ENCODE data around the gene CELF1.
"Not testable (repeated sequence)": the region's sequence is repeated elsewhere in the genome, so short reads cannot be mapped to it uniquely, and the experiment has no call there.

CELF1 gene

DNA sequence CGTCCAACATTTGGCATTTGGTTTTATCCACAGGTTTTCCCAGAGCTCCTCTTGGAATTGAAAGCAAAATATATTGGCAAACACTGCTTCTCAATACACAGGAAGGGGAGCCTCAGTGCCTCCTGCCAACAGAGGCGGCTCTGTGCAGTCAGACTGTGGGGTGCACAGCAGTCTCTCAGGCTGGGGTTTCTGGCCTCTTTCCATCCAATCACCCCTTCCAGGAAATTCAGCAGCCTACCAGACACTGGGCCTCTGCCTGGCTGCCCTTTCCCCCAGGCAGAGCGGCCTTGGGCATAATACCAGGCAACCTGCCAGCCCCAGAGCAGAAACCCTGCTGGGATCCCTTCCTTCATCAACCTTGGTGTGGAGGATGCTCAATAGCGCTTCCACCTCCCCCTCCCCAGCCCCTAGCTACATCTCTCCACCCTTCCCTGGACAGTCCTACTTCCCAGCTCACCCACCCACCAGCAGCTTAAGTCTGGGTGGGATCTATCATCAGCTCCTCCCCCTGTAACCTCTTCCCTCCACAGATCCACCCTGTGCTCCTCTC is 86.2 kb downstream of the CELF1 start:
- Histone ChIP-seq H3K9me3 (no peaks in the 10 kb centered on the region), H3K27me3 (ENCODE audit: low read depth) (no peaks in the 10 kb centered on the region), H3K4me3 (no peak overlapping the region), H3K36me3 (replicated peaks) (peaks cover 45% of the 10 kb centered on the region), H3K4me1 (peaks cover 5% of the 10 kb centered on the region)
- no peak for DNase-seq (ENCODE audit: low spot score in 2 of 2)
- in situ Hi-C loops (cut with MboI; ENCODE audit: low sequenced_read_pairs), result no loop called here

DNA sequence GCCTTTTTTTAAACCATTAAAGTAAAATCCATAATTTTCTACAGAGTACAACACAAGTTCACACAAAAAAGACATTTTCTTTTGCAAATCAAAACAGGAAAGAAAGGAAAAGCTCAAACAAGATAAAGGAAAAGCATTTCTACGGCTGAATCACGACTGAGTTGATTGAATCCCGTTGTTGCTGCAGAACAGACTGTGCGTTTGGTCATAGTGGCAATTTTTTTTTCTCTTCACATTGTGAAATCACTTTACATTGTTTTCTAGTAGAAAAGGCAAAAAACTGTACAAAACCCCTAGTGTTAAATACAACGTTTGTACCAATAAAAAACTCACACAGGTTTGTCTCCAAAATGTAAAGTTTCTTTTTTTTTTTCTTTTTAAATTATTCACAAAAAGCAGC is 86.7 kb downstream of the CELF1 start:
- Histone ChIP-seq H3K36me3 (replicated peaks) (peaks cover 39% of the 10 kb centered on the region), H3K4me1 (peaks cover 5% of the 10 kb centered on the region)

DNA sequence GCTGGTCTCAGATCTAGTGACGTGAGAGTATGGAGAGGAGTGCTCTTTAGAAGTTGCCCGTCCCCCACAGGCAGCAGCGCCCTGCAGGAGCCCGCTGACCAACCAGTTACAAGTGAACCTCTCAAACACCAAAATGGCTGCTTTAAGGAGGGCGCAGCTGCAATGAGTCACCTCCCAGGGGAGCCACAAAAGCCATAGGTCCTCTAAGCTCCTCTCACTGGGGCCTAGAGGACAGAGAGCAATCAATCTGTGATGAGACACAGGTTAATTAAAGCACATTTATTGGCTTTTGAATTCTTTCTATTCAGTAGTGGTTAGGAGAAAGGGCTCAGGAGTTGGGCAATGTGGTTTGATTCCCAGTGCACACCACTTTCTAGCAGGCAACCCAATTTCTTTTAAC is 88.4 kb downstream of the CELF1 start:
- in situ Hi-C loops (cut with MboI; ENCODE audit: low sequenced_read_pairs), result no loop called here
- DNase-seq (ENCODE audit: low spot score in 2 of 2), result peak; percentile 38 to 81
- peaks cover 24% of the 10 kb centered on the region for H3K36me3 ChIP-seq (replicated peaks)

More for the DNA sequence above, 86.7 kb downstream of the CELF1 start:
- in situ Hi-C loops (cut with MboI; ENCODE audit: low sequenced_read_pairs), result no loop called here
- H3K4me3 ChIP-seq, result no peak overlapping the region
- no peak for DNase-seq (ENCODE audit: low spot score in 2 of 2)
- no peaks in the 10 kb centered on the region for H3K9me3 ChIP-seq
- no peaks in the 10 kb centered on the region for H3K27me3 ChIP-seq (ENCODE audit: low read depth)

DNA sequence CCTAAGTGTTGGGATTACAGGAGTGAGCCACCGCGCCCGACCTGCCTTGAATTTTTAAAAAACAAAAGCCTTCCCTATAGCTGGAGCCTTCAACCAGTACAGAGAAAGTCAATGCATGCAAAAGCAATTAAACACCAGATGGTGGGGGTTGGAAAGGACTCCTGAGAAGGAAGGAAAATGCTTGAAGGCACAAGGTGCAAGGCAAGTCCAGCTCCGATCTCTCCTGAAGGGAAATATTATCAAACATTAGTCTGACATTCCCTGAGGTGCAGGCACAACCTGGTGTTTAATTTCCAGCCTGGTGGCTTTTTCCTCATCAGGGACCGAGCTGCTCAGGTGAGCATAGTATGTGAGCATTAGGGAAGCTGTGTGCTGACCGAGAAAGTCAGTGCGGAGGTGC is 91.1 kb downstream of the CELF1 start:
- no peak overlapping the region for H3K4me3 ChIP-seq
- DNase-seq (ENCODE audit: low spot score in 2 of 2), result no peak
- H3K4me1 ChIP-seq, result peaks cover 5% of the 10 kb centered on the region
- peaks cover 15% of the 10 kb centered on the region for H3K36me3 ChIP-seq (replicated peaks)
- no peaks in the 10 kb centered on the region for H3K9me3 ChIP-seq
- in situ Hi-C loops (cut with MboI; ENCODE audit: low sequenced_read_pairs), result no loop called here
- no peaks in the 10 kb centered on the region for H3K27me3 ChIP-seq (ENCODE audit: low read depth)

More for the DNA sequence above, 88.4 kb downstream of the CELF1 start:
- Histone ChIP-seq H3K4me1 (peaks cover 5% of the 10 kb centered on the region), H3K9me3 (no peaks in the 10 kb centered on the region), H3K4me3 (no peak overlapping the region), H3K27me3 (ENCODE audit: low read depth) (no peaks in the 10 kb centered on the region)

DNA sequence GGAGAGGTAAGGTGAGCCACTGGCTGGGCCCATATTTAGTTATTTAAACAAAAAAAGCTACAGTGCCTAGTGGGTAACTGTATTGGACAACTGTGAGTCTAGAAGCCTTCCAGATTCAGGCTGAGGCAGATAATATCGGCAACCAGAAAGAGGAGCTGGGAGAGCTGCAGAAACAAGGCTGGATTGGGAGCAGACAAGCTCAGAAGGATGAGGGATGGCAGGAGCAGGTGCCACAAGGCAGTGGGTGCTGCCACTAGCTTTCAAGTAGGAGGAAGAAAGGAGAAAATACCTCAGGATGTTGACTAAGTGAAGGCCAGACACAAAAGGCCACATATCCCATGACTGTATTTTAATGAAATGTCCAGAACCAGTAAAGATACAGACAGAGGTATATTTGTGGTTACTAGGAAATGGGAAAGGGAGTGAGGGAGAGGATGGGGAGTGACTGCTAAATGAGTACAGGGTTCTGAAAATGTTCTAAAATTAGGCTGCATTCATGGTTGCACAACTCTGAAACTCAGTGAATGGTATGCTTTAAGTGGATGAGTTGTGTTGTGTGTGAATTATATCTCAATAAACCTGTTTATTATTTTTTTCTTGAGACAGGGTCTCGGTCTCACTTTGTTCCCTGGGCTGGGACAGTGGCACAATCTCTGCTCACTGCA is 92.2 kb downstream of the CELF1 start:
- peaks cover 5% of the 10 kb centered on the region for H3K4me1 ChIP-seq
- H3K9me3 ChIP-seq, result no peaks in the 10 kb centered on the region
- in situ Hi-C loops (cut with MboI; ENCODE audit: low sequenced_read_pairs), result no loop called here
- H3K4me3 ChIP-seq, result no peak overlapping the region
- no peaks in the 10 kb centered on the region for H3K27me3 ChIP-seq (ENCODE audit: low read depth)
- H3K36me3 ChIP-seq (replicated peaks), result peaks cover 13% of the 10 kb centered on the region
- no peak for DNase-seq (ENCODE audit: low spot score in 2 of 2)

DNA sequence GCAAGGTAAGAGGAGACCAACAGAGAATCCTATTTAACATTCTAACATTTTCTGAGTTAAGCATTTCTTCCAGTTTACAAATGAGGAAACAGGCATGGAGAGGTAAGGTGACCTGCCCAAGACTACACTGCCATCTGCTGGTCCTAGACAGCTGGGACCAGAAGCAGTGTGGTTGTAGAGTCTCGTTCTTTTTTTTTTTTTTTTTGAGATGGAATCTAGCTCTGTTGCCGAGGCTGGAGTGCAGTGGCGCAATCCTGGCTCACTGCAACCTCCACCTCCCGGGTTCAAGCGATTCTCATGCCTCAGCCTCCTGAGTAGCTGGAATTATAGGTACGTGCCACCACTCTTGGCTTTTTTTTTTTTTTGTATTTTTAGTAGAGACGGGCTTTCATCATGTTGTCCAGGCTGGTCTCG is 98.7 kb downstream of the CELF1 start:
- H3K4me3 ChIP-seq; H3K4me1 ChIP-seq; H3K27me3 ChIP-seq (ENCODE audit: low read depth); H3K9me3 ChIP-seq; in situ Hi-C loops (cut with MboI; ENCODE audit: low sequenced_read_pairs); H3K36me3 ChIP-seq (replicated peaks): not testable (repeated sequence)
- DNase-seq (ENCODE audit: low spot score in 2 of 2), result peak; percentile 76 to 82

DNA sequence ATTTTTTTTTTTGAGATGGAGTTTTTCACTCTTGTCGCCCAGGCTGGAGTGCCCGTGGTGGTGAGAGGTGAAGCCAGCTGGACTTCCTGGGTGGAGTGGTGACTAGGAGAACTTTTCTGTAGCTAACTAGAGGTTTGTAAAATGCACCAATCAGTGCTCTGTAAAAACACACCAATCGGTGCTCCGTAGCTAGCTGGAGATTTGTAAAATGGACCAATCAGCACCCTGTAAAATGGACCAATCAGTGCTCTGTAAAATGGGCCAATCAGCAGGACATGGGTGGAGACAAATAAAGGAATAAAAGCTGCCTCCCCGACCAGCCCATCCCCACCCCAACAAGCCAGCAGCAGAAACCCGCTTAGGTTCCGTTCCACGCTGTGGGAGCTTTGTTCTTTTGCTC is 99.6 kb downstream of the CELF1 start:
- Histone ChIP-seq H3K27me3 (ENCODE audit: low read depth) (no peaks in the 10 kb centered on the region), H3K36me3 (replicated peaks) (no peaks in the 10 kb centered on the region), H3K4me3 (no peak overlapping the region), H3K9me3 (no peaks in the 10 kb centered on the region), H3K4me1 (no peaks in the 10 kb centered on the region)
- no peak for DNase-seq (ENCODE audit: low spot score in 2 of 2)
- in situ Hi-C loops (cut with MboI; ENCODE audit: low sequenced_read_pairs), result no loop called here

DNA sequence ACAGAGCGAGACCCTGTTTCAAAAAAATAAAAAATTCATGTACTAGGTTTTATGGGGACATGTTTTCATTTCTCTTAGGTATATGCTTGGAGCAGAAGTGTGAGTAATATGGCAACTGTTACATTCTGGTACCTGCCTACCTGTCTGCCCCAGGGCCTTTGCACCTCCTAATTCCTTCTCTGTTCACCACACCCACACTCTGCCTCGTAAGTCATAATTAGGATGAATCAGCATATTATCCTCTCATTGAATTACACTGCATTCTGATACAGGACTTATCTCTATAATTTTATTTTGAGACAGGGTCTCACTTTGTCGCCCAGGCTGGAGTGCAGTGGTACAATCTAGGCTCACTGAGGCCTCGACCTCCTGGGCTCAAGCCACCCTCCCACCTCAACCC is 100.9 kb downstream of the CELF1 start:
- Histone ChIP-seq H3K4me1 (no peaks in the 10 kb centered on the region), H3K27me3 (ENCODE audit: low read depth) (no peaks in the 10 kb centered on the region), H3K36me3 (replicated peaks) (no peaks in the 10 kb centered on the region), H3K9me3 (no peaks in the 10 kb centered on the region), H3K4me3 (no peak overlapping the region)
- DNase-seq (ENCODE audit: low spot score in 2 of 2), result no peak
- in situ Hi-C loops (cut with MboI; ENCODE audit: low sequenced_read_pairs), result no loop called here

DNA sequence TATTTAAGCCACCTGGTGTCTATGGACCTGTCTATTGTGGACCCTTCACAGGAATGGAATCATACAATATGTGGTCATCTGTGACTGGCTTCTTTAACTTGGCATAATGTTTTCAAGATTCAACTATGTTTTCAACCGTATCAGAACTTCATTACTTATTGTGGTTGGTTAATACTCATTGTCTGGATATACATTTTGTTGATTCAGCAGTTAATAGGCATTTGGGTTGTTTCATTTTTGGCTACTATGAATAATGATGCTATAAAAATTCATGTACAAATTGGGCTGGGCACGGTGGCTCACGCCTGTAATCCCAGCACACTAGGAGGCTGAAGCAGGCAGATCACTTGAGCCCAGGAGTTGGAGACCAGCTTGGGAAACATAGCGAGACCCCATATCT is 101.5 kb downstream of the CELF1 start:
- H3K36me3 ChIP-seq (replicated peaks), result no peaks in the 10 kb centered on the region
- H3K9me3 ChIP-seq, result no peaks in the 10 kb centered on the region
- no peaks in the 10 kb centered on the region for H3K27me3 ChIP-seq (ENCODE audit: low read depth)
- H3K4me1 ChIP-seq, result no peaks in the 10 kb centered on the region
- no peak for DNase-seq (ENCODE audit: low spot score in 2 of 2)
- no peak overlapping the region for H3K4me3 ChIP-seq
- in situ Hi-C loops (cut with MboI; ENCODE audit: low sequenced_read_pairs), result no loop called here

DNA sequence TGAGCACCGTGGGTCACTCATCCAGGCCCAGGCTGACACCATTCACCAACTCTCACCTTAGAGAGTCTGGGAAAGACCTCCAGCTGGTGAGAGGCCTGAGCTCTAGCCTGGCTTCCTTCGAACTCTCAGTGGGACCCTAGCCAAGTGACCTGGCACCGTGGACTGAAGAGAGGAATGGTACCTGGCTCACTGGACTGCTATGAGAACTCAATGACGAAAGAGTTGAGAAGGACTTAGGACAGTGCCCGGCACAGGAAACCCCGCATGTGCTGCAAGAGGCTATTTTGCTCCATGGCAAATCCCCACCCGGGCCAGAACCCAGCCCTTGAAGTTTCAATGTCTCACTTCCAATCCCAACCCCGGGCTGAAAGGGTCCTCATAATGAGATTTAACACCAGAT is 103.4 kb downstream of the CELF1 start:
- no peak overlapping the region for H3K4me3 ChIP-seq
- no peak for DNase-seq (ENCODE audit: low spot score in 2 of 2)
- no peaks in the 10 kb centered on the region for H3K4me1 ChIP-seq
- no peaks in the 10 kb centered on the region for H3K27me3 ChIP-seq (ENCODE audit: low read depth)
- H3K36me3 ChIP-seq (replicated peaks), result no peaks in the 10 kb centered on the region
- H3K9me3 ChIP-seq, result no peaks in the 10 kb centered on the region
- in situ Hi-C loops (cut with MboI; ENCODE audit: low sequenced_read_pairs), result no loop called here

DNA sequence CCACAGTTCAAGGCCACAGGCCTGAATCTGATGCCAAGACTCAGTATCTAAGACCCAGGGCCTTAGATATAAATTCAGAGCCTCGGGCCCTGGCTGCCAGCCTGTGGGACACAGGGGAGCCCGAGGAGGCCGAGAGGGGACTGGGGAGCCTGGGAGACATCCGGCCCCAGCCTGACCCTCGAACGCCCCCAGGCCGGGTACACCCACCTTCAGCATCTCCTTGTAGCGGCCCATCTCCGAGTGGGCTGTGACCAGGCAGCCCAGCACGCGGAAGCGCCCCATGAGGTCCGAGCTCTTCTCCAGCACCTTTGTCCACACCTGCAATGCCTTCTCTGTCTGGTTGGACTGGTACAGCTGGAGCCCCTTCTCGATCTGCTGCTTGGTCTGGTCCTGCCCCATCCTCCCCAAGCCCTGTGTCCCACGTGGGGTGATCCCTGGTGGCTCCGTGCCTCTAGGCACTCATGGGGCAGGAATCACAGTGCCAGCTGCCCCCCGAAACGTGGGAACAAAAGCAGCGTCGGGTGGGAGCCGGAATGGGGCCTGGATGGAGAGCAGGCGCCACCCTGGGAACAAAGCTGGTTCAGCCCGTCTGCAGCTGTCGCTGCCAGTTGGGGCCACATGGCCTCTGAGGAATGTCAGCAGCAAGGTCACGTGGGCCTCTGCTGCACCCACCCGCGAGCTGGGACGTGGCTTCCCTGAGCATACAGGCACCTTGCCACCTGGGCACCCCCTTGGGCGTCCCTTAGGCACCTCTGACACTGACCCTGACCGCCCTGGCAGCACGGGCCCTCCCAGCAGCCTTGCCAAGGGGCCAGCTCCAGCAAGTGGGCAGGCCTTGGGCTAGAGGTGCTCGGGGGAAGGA is 104.1 kb downstream of the CELF1 start, which contains the start of gene RAPSN:
Gene RAPSN, minus strand, starts transcription at position 571 of the 862 bp plus-strand sequence. Its CDS starts 172 bp downstream, at position 399.
- no peaks in the 10 kb centered on the region for H3K4me1 ChIP-seq
- DNase-seq (ENCODE audit: low spot score in 2 of 2), result no peak
- H3K36me3 ChIP-seq (replicated peaks), result no peaks in the 10 kb centered on the region
- no peak within 1 kb of the TSS for H3K4me3 ChIP-seq
- H3K9me3 ChIP-seq, result no peaks in the 10 kb centered on the region
- in situ Hi-C loops (cut with MboI; ENCODE audit: low sequenced_read_pairs), result no loop called here
- H3K27me3 ChIP-seq (ENCODE audit: low read depth), result no peaks in the 10 kb centered on the region

DNA sequence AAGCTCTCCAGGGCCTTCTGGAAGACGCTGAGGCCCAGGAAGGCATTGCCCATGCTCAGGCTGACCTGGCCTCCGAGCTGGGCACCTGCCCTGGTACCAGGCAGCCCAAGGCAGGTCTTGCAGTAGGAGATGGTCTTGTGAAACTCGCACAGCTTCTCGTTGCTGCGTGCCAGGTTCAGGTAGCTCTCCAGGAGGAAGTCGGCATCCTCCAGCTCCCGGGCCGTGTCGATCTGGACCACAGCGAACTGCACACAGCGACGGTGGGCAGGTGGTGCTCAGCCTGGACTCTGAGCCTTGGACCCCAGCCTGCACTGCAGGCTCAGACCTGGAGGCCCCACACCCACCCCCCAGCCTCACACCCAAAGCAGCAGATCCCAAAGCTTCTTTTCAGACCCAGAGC is 105.0 kb downstream of the CELF1 start:
- no peak for DNase-seq (ENCODE audit: low spot score in 2 of 2)
- Histone ChIP-seq H3K27me3 (ENCODE audit: low read depth) (no peaks in the 10 kb centered on the region), H3K9me3 (no peaks in the 10 kb centered on the region), H3K4me1 (no peaks in the 10 kb centered on the region), H3K4me3 (no peak overlapping the region), H3K36me3 (replicated peaks) (no peaks in the 10 kb centered on the region)
- in situ Hi-C loops (cut with MboI; ENCODE audit: low sequenced_read_pairs), result no loop called here

DNA sequence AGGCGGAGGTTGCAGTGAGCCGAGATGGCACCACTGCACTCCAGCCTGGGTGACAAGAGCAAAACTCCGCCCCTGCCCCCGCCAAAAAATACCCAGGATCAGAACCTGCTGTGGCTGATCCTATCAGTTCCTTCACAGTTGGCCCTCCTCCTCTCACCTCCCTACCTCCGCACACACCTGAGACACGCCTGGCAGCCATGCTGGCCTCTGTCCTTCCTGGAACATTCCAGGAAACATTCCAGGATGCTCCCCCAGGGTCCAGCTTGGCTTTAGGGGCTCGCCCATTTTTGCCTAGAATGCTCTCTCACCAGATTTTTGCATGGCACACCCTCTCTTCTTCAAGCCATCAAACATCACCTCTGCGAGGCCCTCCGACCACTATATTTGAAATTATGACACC is 106.1 kb downstream of the CELF1 start:
- Histone ChIP-seq H3K4me1 (no peaks in the 10 kb centered on the region), H3K27me3 (ENCODE audit: low read depth) (no peaks in the 10 kb centered on the region), H3K36me3 (replicated peaks) (no peaks in the 10 kb centered on the region), H3K4me3 (no peak overlapping the region), H3K9me3 (no peaks in the 10 kb centered on the region)
- in situ Hi-C loops (cut with MboI; ENCODE audit: low sequenced_read_pairs), result no loop called here
- no peak for DNase-seq (ENCODE audit: low spot score in 2 of 2)

DNA sequence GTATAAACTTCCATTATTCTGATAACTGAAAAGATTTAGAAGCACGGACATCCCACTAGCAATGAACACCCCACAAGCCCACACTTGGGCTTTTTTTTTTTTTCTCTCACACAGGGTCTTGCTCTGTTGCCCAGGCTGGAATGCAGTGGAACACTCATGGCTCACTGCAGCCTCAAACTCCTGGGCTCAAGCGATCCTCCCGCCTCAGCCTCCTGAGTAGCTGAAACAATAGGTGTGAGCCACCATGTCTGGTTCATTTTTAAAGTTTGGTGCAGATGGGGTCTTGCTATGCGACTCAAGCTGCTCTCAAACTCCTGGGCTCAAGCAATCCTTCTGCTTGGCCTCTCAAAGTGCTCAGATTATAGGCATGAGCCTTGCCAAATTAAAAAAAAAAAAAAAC is 107.1 kb downstream of the CELF1 start:
- H3K36me3 ChIP-seq (replicated peaks), result no peaks in the 10 kb centered on the region
- H3K4me1 ChIP-seq, result no peaks in the 10 kb centered on the region
- no peaks in the 10 kb centered on the region for H3K27me3 ChIP-seq (ENCODE audit: low read depth)
- no peak overlapping the region for H3K4me3 ChIP-seq
- in situ Hi-C loops (cut with MboI; ENCODE audit: low sequenced_read_pairs), result no loop called here
- DNase-seq (ENCODE audit: low spot score in 2 of 2), result no peak
- no peaks in the 10 kb centered on the region for H3K9me3 ChIP-seq
